GM21390 (cell line): ENCODE data around the gene TSPAN4.

ENCODE experiments used
- ATAC-seq: cut with Tn5 transposase; IDR thresholded peaks from one replicate; pipeline ENCODE4 v1.9.1; 2021; ENCODE audit not compliant: unreplicated experiment

Gene TSPAN4

GRCh38 chr11:842370-843002, at the start of gene TSPAN4, which contains the start of gene POLR2L:
Gene TSPAN4, plus strand, starts transcription at chr11:842852. Its CDS starts 7,453 bp downstream, at chr11:850305.
Gene POLR2L, minus strand, starts transcription at chr11:842529. Its CDS starts 21 bp downstream, at chr11:842508.
- peak; percentile 54 for ATAC-seq

- ATAC-seq = no peak
Measured at GRCh38 chr11:792873-793272, 49.8 kb upstream of the TSPAN4 start.

GRCh38 chr11:793556-793955, 49.1 kb upstream of the TSPAN4 start:
- no peak for ATAC-seq

GRCh38 chr11:794013-794765, 48.5 kb upstream of the TSPAN4 start:
- no peak for ATAC-seq

- no peak for ATAC-seq
Measured at GRCh38 chr11:794766-795633, 47.7 kb upstream of the TSPAN4 start.

GRCh38 chr11:795634-796564, 46.8 kb upstream of the TSPAN4 start:
- no peak for ATAC-seq

- ATAC-seq = no peak
Measured at GRCh38 chr11:796565-797295, 45.9 kb upstream of the TSPAN4 start.

- ATAC-seq = peak; percentile 38
Measured at GRCh38 chr11:797296-798092, 45.2 kb upstream of the TSPAN4 start.

GRCh38 chr11:798093-798713, 44.4 kb upstream of the TSPAN4 start, which contains the start of gene SLC25A22:
Gene SLC25A22, minus strand, starts transcription at chr11:798281. Its CDS starts 3,275 bp downstream, at chr11:795006.
- ATAC-seq = peak; percentile 68

- no peak for ATAC-seq
Measured at GRCh38 chr11:799641-800316, 42.9 kb upstream of the TSPAN4 start.

- ATAC-seq = no peak
Measured at GRCh38 chr11:800473-800872, 42.2 kb upstream of the TSPAN4 start.

- no peak for ATAC-seq
Measured at GRCh38 chr11:801097-801780, 41.4 kb upstream of the TSPAN4 start.

GRCh38 chr11:802018-802617, 40.5 kb upstream of the TSPAN4 start:
- no peak for ATAC-seq

GRCh38 chr11:802693-803466, 39.8 kb upstream of the TSPAN4 start:
- no peak for ATAC-seq

- no peak for ATAC-seq
Measured at GRCh38 chr11:803467-803742, 39.2 kb upstream of the TSPAN4 start.
